HepG2 (cell line): ENCODE measurements around the gene MICAL3. TPM values are rescaled to one million over a fixed set of nuclear protein-coding genes. Genes with fewer than 3 reads are reported as not detected.

Experiments
- ATF1 ChIP-seq: IDR thresholded peaks from 2 replicates; pipeline ENCODE4 v1.6.1; 2016; ENCODE audit warnings: mild to moderate bottlenecking, control low read depth
- ATF3 ChIP-seq: sonication (generic); formaldehyde crosslinking; IDR thresholded peaks from 2 replicates; pipeline ENCODE4 v1.4.0; 2020; ENCODE audit warnings: missing genetic modification reagents
- GATAD2A ChIP-seq: IDR thresholded peaks from 2 replicates; pipeline ENCODE4 v1.6.1; 2016
- GZF1 ChIP-seq: sonication (generic); formaldehyde crosslinking; IDR thresholded peaks from 2 replicates; pipeline ENCODE4 v1.5.1; 2020; ENCODE audit warnings: mild to moderate bottlenecking, missing genetic modification reagents
- HDAC6 ChIP-seq: fragments of 200-600 bp; sonication (generic); IDR thresholded peaks from 2 replicates; pipeline ENCODE4 v1.7.0; 2017; ENCODE audit warnings: mild to moderate bottlenecking, antibody characterized with exemption, low read length, low read depth
- KDM5A ChIP-seq: fragments of 200-600 bp; sonication (generic); IDR thresholded peaks from 2 replicates; pipeline ENCODE4 v1.7.0; 2018; ENCODE audit warnings: antibody characterized with exemption, mild to moderate bottlenecking, low read length, borderline replicate concordance
- PTBP1 ChIP-seq: fragments of 200-400 bp; formaldehyde crosslinking; IDR thresholded peaks from 2 replicates; pipeline ENCODE4 v1.6.1; 2018; ENCODE audit warnings: low read length, low read depth; ENCODE audit not compliant: poor library complexity, severe bottlenecking
- RARA ChIP-seq: IDR thresholded peaks from 2 replicates; pipeline ENCODE4 v1.6.1; 2016; ENCODE audit warnings: missing genetic modification reagents, missing compliant biosample characterization
- RELA ChIP-seq: sonication (generic); formaldehyde crosslinking; IDR thresholded peaks from 2 replicates; pipeline ENCODE4 v1.4.0; 2020; ENCODE audit warnings: missing genetic modification reagents
- SALL1 ChIP-seq: sonication (generic); formaldehyde crosslinking; IDR thresholded peaks from 2 replicates; pipeline ENCODE4 v1.8.0; 2022; ENCODE audit warnings: mild to moderate bottlenecking, missing genetic modification reagents
- SAP130 ChIP-seq: IDR thresholded peaks from 2 replicates; pipeline ENCODE4 v1.6.1; 2016; ENCODE audit warnings: low read depth
- SNRNP70 ChIP-seq: fragments of 200-400 bp; formaldehyde crosslinking; IDR thresholded peaks from 2 replicates; pipeline ENCODE4 v1.6.1; 2017; ENCODE audit warnings: mild to moderate bottlenecking, low read depth, low read length, moderate library complexity
- SOX5 ChIP-seq: IDR thresholded peaks from 2 replicates; pipeline ENCODE4 v1.6.1; 2016; ENCODE audit warnings: borderline replicate concordance
- U2AF1 ChIP-seq: fragments of 200-400 bp; formaldehyde crosslinking; optimal IDR thresholded peaks from 2 replicates; pipeline ENCODE3; 2017; ENCODE audit warnings: mild to moderate bottlenecking, low read depth, low read length
- YEATS4 ChIP-seq: sonication (generic); formaldehyde crosslinking; IDR thresholded peaks from 2 replicates; pipeline ENCODE4 v1.4.0; 2020; ENCODE audit warnings: missing genetic modification reagents, borderline replicate concordance
- ZBTB38 ChIP-seq: sonication (generic); formaldehyde crosslinking; IDR thresholded peaks from 2 replicates; pipeline ENCODE4 v1.5.1; 2020; ENCODE audit warnings: mild to moderate bottlenecking, missing genetic modification reagents
- ZNF260 ChIP-seq: sonication (generic); formaldehyde crosslinking; IDR thresholded peaks from 2 replicates; pipeline ENCODE4 v1.4.0; 2020; ENCODE audit warnings: missing genetic modification reagents, low read depth, mild to moderate bottlenecking, borderline replicate concordance
- ZNF350 ChIP-seq: sonication (generic); formaldehyde crosslinking; IDR thresholded peaks from 2 replicates; pipeline ENCODE4 v1.4.0; 2020; ENCODE audit warnings: mild to moderate bottlenecking, low read depth, missing genetic modification reagents, borderline replicate concordance
- ZNF501 ChIP-seq: sonication (generic); formaldehyde crosslinking; IDR thresholded peaks from 2 replicates; pipeline ENCODE4 v1.5.1; 2020; ENCODE audit warnings: mild to moderate bottlenecking, moderate library complexity, missing genetic modification reagents
- ZNF672 ChIP-seq: sonication (generic); formaldehyde crosslinking; IDR thresholded peaks from 2 replicates; pipeline ENCODE4 v1.8.1; 2022; ENCODE audit warnings: missing genetic modification reagents
- polyA plus RNA-seq, 8 experiments: library from polyadenylated mRNA; depleted of rRNA in 3 of 8; stranded (reverse) in 7 of 8; unstranded in 1 of 8; fragments of >200 nt; fragmentation: Illumina TruSeq in 4 of 8; extraction: Trizol in 4 of 8; gene quantifications; 2 replicates each; pipeline versions ENCODE4 v1.2.1 to v1.2.3, GENCODE V29; 2011 to 2016; ENCODE audit warnings: low read depth in 4 of 8, missing spikeins in 1 of 8, mixed read lengths in 1 of 8; ENCODE audit not compliant: insufficient read depth in 1 of 8
- total RNA-seq, 5 experiments: library from RNA; depleted of rRNA; stranded (reverse); fragments of >200 nt; fragmentation: Illumina TruSeq; extraction: Trizol; gene quantifications; 2 replicates each; pipeline ENCODE4 v1.2.3, GENCODE V29; 2016; ENCODE audit warnings: low read depth in 1 of 5
- TF ChIP-seq, protein P1 (sequence below): sonication (generic); formaldehyde crosslinking; IDR thresholded peaks from 2 replicates; pipeline ENCODE4 v1.9.0; 2021; ENCODE audit warnings: missing genetic modification reagents, borderline replicate concordance
- TF ChIP-seq, protein P2 (sequence below): sonication (generic); formaldehyde crosslinking; IDR thresholded peaks from 2 replicates; pipeline ENCODE4 v1.5.0; 2020; ENCODE audit warnings: mild to moderate bottlenecking, missing genetic modification reagents
- TF ChIP-seq, protein P3 (sequence below): sonication (generic); formaldehyde crosslinking; conservative IDR thresholded peaks from 2 replicates; pipeline ENCODE4 v1.8.0; 2022; ENCODE audit warnings: low read depth, missing genetic modification reagents
- TF ChIP-seq, protein P4 (sequence below): sonication (generic); formaldehyde crosslinking; IDR thresholded peaks from 2 replicates; pipeline ENCODE4 v1.4.0; 2020; ENCODE audit warnings: mild to moderate bottlenecking, missing genetic modification reagents

MICAL3 gene
- total and polyA plus RNA-seq, 2 of the 13 experiments (the other 11 are each of a cell fraction or from before 2014, with no cell fraction given) = 5.3 to 12.5 TPM

DNA sequence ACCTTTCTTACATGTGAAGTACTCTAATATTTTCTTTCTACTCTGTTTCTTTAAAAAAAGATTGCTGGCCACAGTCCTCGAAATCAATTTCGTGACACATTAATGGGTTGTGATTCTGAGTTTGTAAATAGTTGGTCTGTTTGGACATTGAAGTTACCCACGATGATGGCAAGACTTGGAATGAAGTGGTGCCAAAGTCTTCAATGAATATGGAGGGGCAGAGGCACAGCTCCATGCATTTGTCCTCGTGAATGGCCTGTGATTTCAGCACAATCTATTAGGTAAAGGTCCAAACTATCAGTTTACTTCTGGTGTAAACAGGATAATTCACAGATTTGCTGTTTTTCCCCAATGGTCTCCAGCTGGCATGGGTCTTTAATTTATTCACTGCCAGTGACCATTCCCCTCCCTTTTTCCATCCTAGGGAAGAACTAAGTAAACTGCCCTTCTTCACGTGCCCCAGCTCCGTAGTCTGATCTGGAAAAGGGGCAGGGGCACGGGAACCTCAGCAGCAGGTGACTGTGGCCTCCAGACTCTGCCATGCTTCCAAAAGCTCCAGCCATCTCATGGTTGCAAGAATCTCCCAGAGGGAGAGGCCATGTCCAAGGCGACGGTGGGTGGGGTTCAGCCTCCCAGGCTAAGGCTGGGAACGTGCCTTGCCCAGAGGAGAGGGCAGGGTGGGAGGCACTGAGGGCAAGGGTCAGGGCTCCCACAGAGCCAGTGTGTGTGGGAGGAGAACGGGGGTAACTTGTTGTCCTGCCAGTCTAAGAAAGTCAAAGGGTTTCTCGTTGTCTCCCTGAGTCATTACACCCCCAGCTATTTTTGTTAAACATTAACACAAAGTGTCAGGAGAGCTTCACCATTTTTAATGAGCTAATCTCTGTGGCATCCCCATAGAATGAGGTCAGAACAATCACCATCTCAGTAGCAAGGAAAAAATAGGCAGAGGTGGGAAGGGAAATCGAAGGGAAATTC, 36.6 kb upstream of the MICAL3 start (continued):
- TF ChIP-seq, protein P1, sequence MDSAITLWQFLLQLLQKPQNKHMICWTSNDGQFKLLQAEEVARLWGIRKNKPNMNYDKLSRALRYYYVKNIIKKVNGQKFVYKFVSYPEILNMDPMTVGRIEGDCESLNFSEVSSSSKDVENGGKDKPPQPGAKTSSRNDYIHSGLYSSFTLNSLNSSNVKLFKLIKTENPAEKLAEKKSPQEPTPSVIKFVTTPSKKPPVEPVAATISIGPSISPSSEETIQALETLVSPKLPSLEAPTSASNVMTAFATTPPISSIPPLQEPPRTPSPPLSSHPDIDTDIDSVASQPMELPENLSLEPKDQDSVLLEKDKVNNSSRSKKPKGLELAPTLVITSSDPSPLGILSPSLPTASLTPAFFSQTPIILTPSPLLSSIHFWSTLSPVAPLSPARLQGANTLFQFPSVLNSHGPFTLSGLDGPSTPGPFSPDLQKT (CRISPR knock-in tag) = no peak
- peak; percentile 36; the same call in 1 of the 2 replicates for TF ChIP-seq ZBTB38 (CRISPR knock-in tag)
- TF ChIP-seq, protein P2, sequence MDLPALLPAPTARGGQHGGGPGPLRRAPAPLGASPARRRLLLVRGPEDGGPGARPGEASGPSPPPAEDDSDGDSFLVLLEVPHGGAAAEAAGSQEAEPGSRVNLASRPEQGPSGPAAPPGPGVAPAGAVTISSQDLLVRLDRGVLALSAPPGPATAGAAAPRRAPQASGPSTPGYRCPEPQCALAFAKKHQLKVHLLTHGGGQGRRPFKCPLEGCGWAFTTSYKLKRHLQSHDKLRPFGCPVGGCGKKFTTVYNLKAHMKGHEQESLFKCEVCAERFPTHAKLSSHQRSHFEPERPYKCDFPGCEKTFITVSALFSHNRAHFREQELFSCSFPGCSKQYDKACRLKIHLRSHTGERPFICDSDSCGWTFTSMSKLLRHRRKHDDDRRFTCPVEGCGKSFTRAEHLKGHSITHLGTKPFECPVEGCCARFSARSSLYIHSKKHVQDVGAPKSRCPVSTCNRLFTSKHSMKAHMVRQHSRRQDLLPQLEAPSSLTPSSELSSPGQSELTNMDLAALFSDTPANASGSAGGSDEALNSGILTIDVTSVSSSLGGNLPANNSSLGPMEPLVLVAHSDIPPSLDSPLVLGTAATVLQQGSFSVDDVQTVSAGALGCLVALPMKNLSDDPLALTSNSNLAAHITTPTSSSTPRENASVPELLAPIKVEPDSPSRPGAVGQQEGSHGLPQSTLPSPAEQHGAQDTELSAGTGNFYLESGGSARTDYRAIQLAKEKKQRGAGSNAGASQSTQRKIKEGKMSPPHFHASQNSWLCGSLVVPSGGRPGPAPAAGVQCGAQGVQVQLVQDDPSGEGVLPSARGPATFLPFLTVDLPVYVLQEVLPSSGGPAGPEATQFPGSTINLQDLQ (CRISPR knock-in tag) = no peak
- no peak for TF ChIP-seq ZNF260 (CRISPR knock-in tag)
- TF ChIP-seq ATF1 = no peak
- TF ChIP-seq SALL1 (CRISPR knock-in tag) = peak; percentile 60; the same call in 1 of the 2 replicates
- TF ChIP-seq GATAD2A (CRISPR knock-in tag) = peak; percentile 59
- TF ChIP-seq, protein P3, sequence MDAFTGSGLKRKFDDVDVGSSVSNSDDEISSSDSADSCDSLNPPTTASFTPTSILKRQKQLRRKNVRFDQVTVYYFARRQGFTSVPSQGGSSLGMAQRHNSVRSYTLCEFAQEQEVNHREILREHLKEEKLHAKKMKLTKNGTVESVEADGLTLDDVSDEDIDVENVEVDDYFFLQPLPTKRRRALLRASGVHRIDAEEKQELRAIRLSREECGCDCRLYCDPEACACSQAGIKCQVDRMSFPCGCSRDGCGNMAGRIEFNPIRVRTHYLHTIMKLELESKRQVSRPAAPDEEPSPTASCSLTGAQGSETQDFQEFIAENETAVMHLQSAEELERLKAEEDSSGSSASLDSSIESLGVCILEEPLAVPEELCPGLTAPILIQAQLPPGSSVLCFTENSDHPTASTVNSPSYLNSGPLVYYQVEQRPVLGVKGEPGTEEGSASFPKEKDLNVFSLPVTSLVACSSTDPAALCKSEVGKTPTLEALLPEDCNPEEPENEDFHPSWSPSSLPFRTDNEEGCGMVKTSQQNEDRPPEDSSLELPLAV (CRISPR knock-in tag) = no peak
- no peak for TF ChIP-seq ZNF672 (CRISPR knock-in tag)
- peak; percentile 44; the same call in 1 of the 2 replicates for TF ChIP-seq SOX5 (CRISPR knock-in tag)
- TF ChIP-seq U2AF1 = no peak
- no peak for TF ChIP-seq RELA (CRISPR knock-in tag)
- peak; percentile 15; the same call in 1 of the 2 replicates for TF ChIP-seq ATF3 (CRISPR knock-in tag)
- TF ChIP-seq GZF1 (CRISPR knock-in tag) = no peak
- no peak; the same call in 1 of the 2 replicates for TF ChIP-seq YEATS4 (CRISPR knock-in tag)
- TF ChIP-seq SAP130 (CRISPR knock-in tag) = peak; percentile 67
- no peak for TF ChIP-seq KDM5A
- TF ChIP-seq RARA (CRISPR knock-in tag) = peak; percentile 53
- no peak for TF ChIP-seq HDAC6
- TF ChIP-seq PTBP1 = no peak
- TF ChIP-seq, protein P4, sequence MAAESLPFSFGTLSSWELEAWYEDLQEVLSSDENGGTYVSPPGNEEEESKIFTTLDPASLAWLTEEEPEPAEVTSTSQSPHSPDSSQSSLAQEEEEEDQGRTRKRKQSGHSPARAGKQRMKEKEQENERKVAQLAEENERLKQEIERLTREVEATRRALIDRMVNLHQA (CRISPR knock-in tag) = no peak
- TF ChIP-seq ZNF501 (CRISPR knock-in tag) = 0 out of 2 replicates have a peak, but pooled peaks have one; percentile 23
- no peak for TF ChIP-seq ZNF350 (CRISPR knock-in tag)
- TF ChIP-seq SNRNP70 = no peak
